Tibial artery (tissue), 4 donors: ENCODE data around the gene PFDN4.

Experiments used
- DNase-seq, 2 donors: peaks; one replicate each; pipeline ENCODE4 v3.0.0-alpha.2; 2019
- H3K27ac ChIP-seq, 2 donors: fragments of 200-600 bp; sonication (generic) in 1 of 2; 1 replicate in 1 of 2; 2 replicates in 1 of 2; pipeline ENCODE4 v1.5.1; 2018 to 2019; ENCODE audit warnings: mild to moderate bottlenecking in 1 of 2
- H3K27me3 ChIP-seq, 2 donors: fragments of 200-600 bp; sonication (generic) in 1 of 2; one replicate each; pipeline versions ENCODE4 v1.5.1 to v1.6.0; 2016 to 2019
- H3K36me3 ChIP-seq, 3 donors: fragments of 200-600 bp; sonication (generic) in 2 of 3; one replicate each; pipeline ENCODE4 v1.5.1; 2016 to 2019; ENCODE audit warnings: mild to moderate bottlenecking in 2 of 3
- H3K4me1 ChIP-seq, 4 donors: fragments of 200-600 bp; sonication (generic) in 2 of 4; 1 replicate in 3 of 4; 2 replicates in 1 of 4; pipeline ENCODE4 v1.5.1; 2016 to 2019
- H3K4me3 ChIP-seq, 2 donors: fragments of 200-600 bp; sonication (generic) in 1 of 2; 1 replicate in 1 of 2; 2 replicates in 1 of 2; pipeline ENCODE4 v1.5.1; 2018 to 2019; ENCODE audit warnings: mild to moderate bottlenecking in 2 of 2
- H3K9me3 ChIP-seq, 3 donors: fragments of 200-600 bp; sonication (generic) in 1 of 3; one replicate each; pipeline ENCODE4 v1.5.1; 2016 to 2019
- intact Hi-C: fragments of 100-400 bp; cut with DNase I; formaldehyde crosslinking; loops from one replicate; pipeline ENCODE4 v1.15.0; 2023; ENCODE audit warnings: low total_unique reads
- TF ChIP-seq, protein P1 (sequence below), 2 experiments: fragments of 200-600 bp in 1 of 2; fragments of 450-650 bp in 1 of 2; IDR thresholded peaks; one replicate each; pipeline ENCODE4 v1.5.1; 2017 to 2019; ENCODE audit warnings: antibody characterized with exemption in 2 of 2, mild to moderate bottlenecking in 1 of 2, moderate library complexity in 1 of 2

Gene PFDN4

DNA sequence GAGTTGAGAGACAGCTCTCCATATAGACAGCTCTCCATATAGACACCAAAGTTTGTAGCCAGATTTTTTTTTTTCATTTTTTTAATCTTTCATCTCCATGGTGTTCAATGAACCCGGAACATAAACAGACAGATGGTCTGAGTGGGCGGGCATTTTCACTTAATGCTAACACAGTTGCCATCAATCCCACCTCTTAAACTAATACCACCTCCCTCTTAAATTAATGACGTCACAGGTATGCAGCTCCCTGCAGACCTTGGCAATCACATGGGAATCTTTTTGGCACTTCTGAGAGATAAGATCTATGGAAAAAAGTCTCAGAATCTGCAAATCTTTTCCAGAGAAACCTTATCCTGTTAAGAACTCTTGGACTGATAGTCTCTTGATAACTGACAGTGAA lies 43.2 kb downstream of the PFDN4 start:
- TF ChIP-seq, protein P1, sequence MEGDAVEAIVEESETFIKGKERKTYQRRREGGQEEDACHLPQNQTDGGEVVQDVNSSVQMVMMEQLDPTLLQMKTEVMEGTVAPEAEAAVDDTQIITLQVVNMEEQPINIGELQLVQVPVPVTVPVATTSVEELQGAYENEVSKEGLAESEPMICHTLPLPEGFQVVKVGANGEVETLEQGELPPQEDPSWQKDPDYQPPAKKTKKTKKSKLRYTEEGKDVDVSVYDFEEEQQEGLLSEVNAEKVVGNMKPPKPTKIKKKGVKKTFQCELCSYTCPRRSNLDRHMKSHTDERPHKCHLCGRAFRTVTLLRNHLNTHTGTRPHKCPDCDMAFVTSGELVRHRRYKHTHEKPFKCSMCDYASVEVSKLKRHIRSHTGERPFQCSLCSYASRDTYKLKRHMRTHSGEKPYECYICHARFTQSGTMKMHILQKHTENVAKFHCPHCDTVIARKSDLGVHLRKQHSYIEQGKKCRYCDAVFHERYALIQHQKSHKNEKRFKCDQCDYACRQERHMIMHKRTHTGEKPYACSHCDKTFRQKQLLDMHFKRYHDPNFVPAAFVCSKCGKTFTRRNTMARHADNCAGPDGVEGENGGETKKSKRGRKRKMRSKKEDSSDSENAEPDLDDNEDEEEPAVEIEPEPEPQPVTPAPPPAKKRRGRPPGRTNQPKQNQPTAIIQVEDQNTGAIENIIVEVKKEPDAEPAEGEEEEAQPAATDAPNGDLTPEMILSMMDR (IDR thresholded peaks at IDR 0.05): no peak
- Histone ChIP-seq H3K27me3 (no peaks in the 10 kb centered on the region), H3K4me1 (no peaks in the 10 kb centered on the region), H3K9me3 (no peaks in the 10 kb centered on the region), H3K36me3 (no peaks in the 10 kb centered on the region), H3K27ac (no peak overlapping the region), H3K4me3 (no peak overlapping the region)
- no peak for DNase-seq
- intact Hi-C loops: no loop called here

- no peak for DNase-seq
- H3K4me1 ChIP-seq: no peaks in the 10 kb centered on the region
- no peak overlapping the region for H3K4me3 ChIP-seq
- TF ChIP-seq, protein P1 (IDR thresholded peaks at IDR 0.05): no peak
- no peak overlapping the region for H3K27ac ChIP-seq
- no peaks in the 10 kb centered on the region for H3K9me3 ChIP-seq
- intact Hi-C loops: no loop called here
- no peaks in the 10 kb centered on the region for H3K36me3 ChIP-seq
- no peaks in the 10 kb centered on the region for H3K27me3 ChIP-seq
Measured at GRCh38 chr20:54254596-54254995, 46.7 kb downstream of the PFDN4 start.

DNA sequence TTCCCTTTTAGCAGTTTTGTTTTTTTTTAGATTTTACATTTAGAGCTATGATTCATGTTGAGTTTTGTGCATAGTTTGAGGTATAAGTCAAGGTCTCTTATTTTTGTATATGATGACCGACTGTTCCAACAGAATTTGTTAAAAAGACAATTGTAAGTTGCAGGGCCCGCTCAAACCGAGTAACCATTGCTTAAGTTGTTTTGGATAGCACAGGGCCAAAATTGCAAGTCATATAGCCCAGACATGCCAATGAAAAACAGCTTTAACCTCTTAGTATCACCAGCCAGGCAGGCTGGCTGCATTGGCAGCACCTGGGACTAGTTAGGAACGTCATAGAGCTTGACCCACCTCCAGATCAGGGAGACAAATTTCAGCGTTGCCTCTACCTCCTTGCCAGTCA lies 47.3 kb downstream of the PFDN4 start:
- H3K4me3 ChIP-seq: no peak overlapping the region
- H3K27ac ChIP-seq: no peak overlapping the region
- no peak for DNase-seq
- intact Hi-C loops: no loop called here
- TF ChIP-seq, protein P1 (IDR thresholded peaks at IDR 0.05): no peak
- no peaks in the 10 kb centered on the region for H3K27me3 ChIP-seq
- no peaks in the 10 kb centered on the region for H3K36me3 ChIP-seq
- H3K9me3 ChIP-seq: no peaks in the 10 kb centered on the region
- no peaks in the 10 kb centered on the region for H3K4me1 ChIP-seq

GRCh38 chr20:54256202-54256601 lies 48.3 kb downstream of the PFDN4 start:
- Histone ChIP-seq H3K4me1 (no peaks in the 10 kb centered on the region), H3K36me3 (no peaks in the 10 kb centered on the region), H3K27ac (no peak overlapping the region), H3K27me3 (no peaks in the 10 kb centered on the region), H3K4me3 (no peak overlapping the region), H3K9me3 (no peaks in the 10 kb centered on the region)
- intact Hi-C loops: no loop called here
- TF ChIP-seq, protein P1 (IDR thresholded peaks at IDR 0.05): no peak
- no peak for DNase-seq

- no peaks in the 10 kb centered on the region for H3K9me3 ChIP-seq
Measured at GRCh38 chr20:54257071-54257816, 49.4 kb downstream of the PFDN4 start.

More at GRCh38 chr20:54257071-54257816, 49.4 kb downstream of the PFDN4 start:
- Histone ChIP-seq H3K27ac (no peak overlapping the region), H3K4me3 (no peak overlapping the region), H3K27me3 (no peaks in the 10 kb centered on the region), H3K4me1 (no peaks in the 10 kb centered on the region), H3K36me3 (no peaks in the 10 kb centered on the region)
- DNase-seq: peak in 1 of 2 donors; percentile 35
- intact Hi-C loops: no loop called here
- TF ChIP-seq, protein P1 (IDR thresholded peaks at IDR 0.05): no peak
